SK-N-SH treated with all-trans-retinoic acid at 6 μM for 48 hours (cell line): ENCODE results near the gene NEIL3.

Source experiments
- ARNTL ChIP-seq: fragments of 450-650 bp; formaldehyde crosslinking; IDR thresholded peaks from 2 replicates; pipeline ENCODE4 v1.5.0; 2020; ENCODE audit warnings: low read depth, mild to moderate bottlenecking, moderate library complexity, borderline replicate concordance
- BACH2 ChIP-seq: fragments of 250-450 bp; sonication (Bioruptor Pico); IDR thresholded peaks from 2 replicates; pipeline ENCODE4 v1.9.0; 2021; ENCODE audit warnings: mild to moderate bottlenecking, borderline replicate concordance
- ESRRG ChIP-seq: fragments of 250-450 bp; sonication (Bioruptor Pico); IDR thresholded peaks from 2 replicates; pipeline ENCODE4 v1.6.1; 2021; ENCODE audit warnings: mild to moderate bottlenecking
- RARB ChIP-seq: fragments of 250-450 bp; sonication (Bioruptor Pico); IDR thresholded peaks from 2 replicates; pipeline ENCODE4 v1.8.0; 2021; ENCODE audit warnings: mild to moderate bottlenecking, moderate library complexity
- TCF4 ChIP-seq: fragments of 250-450 bp; sonication (Bioruptor Pico); IDR thresholded peaks from 2 replicates; pipeline ENCODE4 v1.8.0; 2021; ENCODE audit warnings: mild to moderate bottlenecking, moderate library complexity, borderline replicate concordance
- TOX ChIP-seq: fragments of 250-450 bp; sonication (Bioruptor Pico); IDR thresholded peaks from 2 replicates; pipeline ENCODE4 v1.8.0; 2021; ENCODE audit warnings: mild to moderate bottlenecking, moderate library complexity, borderline replicate concordance
- ZFP30 ChIP-seq: fragments of 450-650 bp; formaldehyde crosslinking; IDR thresholded peaks from 2 replicates; pipeline ENCODE4 v1.5.0; 2022; ENCODE audit warnings: mild to moderate bottlenecking, moderate library complexity
- ZNF70 ChIP-seq: fragments of 450-650 bp; formaldehyde crosslinking; IDR thresholded peaks from 2 replicates; pipeline ENCODE4 v1.5.0; 2020; ENCODE audit warnings: mild to moderate bottlenecking, moderate library complexity
- TF ChIP-seq, protein P1 (sequence below): fragments of 250-450 bp; sonication (Bioruptor Pico); IDR thresholded peaks from 2 replicates; pipeline ENCODE4 v1.8.0; 2020; ENCODE audit warnings: mild to moderate bottlenecking, moderate library complexity, borderline replicate concordance
- TF ChIP-seq, protein P2 (sequence below): fragments of 250-450 bp; sonication (Bioruptor Pico); IDR thresholded peaks from 2 replicates; pipeline ENCODE4 v1.5.1; 2020; ENCODE audit warnings: low read depth, mild to moderate bottlenecking, moderate library complexity
- TF ChIP-seq, protein P3 (sequence below): fragments of 250-450 bp; sonication (Bioruptor Pico); IDR thresholded peaks from 2 replicates; pipeline ENCODE4 v1.5.1; 2021; ENCODE audit warnings: mild to moderate bottlenecking, moderate library complexity
- TF ChIP-seq, protein P4 (sequence below): fragments of 250-450 bp; sonication (Bioruptor Pico); IDR thresholded peaks from 2 replicates; pipeline ENCODE4 v1.5.0; 2020; ENCODE audit warnings: mild to moderate bottlenecking, moderate library complexity

DNA sequence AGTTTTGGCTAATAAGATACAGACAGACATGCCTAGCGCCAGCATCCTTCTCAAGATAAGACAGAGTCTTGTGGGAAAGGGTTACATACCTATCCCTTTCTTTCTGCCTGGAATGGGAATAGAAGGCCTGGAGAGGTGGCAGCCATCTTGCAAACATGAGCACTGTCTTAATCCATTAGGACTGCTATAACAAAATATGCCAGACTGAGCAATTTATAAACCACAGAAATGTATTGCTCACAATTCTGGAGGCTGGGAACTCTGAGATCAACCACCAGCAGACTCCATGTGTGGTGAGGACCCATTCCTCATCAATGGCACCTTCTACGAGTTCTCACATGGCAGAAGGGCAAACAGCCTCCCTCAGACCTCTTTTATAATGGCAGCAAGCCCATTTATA lies 26.5 kb upstream of the NEIL3 start:
- TF ChIP-seq, protein P1, sequence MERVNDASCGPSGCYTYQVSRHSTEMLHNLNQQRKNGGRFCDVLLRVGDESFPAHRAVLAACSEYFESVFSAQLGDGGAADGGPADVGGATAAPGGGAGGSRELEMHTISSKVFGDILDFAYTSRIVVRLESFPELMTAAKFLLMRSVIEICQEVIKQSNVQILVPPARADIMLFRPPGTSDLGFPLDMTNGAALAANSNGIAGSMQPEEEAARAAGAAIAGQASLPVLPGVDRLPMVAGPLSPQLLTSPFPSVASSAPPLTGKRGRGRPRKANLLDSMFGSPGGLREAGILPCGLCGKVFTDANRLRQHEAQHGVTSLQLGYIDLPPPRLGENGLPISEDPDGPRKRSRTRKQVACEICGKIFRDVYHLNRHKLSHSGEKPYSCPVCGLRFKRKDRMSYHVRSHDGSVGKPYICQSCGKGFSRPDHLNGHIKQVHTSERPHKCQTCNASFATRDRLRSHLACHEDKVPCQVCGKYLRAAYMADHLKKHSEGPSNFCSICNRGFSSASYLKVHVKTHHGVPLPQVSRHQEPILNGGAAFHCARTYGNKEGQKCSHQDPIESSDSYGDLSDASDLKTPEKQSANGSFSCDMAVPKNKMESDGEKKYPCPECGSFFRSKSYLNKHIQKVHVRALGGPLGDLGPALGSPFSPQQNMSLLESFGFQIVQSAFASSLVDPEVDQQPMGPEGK (CRISPR knock-in tag) = no peak
- TF ChIP-seq ZFP30 (CRISPR knock-in tag) = no peak
- no peak for TF ChIP-seq ESRRG (CRISPR knock-in tag)
- TF ChIP-seq, protein P2, sequence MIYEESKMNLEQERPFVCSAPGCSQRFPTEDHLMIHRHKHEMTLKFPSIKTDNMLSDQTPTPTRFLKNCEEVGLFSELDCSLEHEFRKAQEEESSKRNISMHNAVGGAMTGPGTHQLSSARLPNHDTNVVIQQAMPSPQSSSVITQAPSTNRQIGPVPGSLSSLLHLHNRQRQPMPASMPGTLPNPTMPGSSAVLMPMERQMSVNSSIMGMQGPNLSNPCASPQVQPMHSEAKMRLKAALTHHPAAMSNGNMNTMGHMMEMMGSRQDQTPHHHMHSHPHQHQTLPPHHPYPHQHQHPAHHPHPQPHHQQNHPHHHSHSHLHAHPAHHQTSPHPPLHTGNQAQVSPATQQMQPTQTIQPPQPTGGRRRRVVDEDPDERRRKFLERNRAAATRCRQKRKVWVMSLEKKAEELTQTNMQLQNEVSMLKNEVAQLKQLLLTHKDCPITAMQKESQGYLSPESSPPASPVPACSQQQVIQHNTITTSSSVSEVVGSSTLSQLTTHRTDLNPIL = no peak
- no peak for TF ChIP-seq ARNTL
- no peak for TF ChIP-seq TCF4
- TF ChIP-seq, protein P3, sequence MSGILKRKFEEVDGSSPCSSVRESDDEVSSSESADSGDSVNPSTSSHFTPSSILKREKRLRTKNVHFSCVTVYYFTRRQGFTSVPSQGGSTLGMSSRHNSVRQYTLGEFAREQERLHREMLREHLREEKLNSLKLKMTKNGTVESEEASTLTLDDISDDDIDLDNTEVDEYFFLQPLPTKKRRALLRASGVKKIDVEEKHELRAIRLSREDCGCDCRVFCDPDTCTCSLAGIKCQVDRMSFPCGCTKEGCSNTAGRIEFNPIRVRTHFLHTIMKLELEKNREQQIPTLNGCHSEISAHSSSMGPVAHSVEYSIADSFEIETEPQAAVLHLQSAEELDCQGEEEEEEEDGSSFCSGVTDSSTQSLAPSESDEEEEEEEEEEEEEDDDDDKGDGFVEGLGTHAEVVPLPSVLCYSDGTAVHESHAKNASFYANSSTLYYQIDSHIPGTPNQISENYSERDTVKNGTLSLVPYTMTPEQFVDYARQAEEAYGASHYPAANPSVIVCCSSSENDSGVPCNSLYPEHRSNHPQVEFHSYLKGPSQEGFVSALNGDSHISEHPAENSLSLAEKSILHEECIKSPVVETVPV (CRISPR knock-in tag) = no peak
- TF ChIP-seq BACH2 (CRISPR knock-in tag) = no peak
- TF ChIP-seq, protein P4, sequence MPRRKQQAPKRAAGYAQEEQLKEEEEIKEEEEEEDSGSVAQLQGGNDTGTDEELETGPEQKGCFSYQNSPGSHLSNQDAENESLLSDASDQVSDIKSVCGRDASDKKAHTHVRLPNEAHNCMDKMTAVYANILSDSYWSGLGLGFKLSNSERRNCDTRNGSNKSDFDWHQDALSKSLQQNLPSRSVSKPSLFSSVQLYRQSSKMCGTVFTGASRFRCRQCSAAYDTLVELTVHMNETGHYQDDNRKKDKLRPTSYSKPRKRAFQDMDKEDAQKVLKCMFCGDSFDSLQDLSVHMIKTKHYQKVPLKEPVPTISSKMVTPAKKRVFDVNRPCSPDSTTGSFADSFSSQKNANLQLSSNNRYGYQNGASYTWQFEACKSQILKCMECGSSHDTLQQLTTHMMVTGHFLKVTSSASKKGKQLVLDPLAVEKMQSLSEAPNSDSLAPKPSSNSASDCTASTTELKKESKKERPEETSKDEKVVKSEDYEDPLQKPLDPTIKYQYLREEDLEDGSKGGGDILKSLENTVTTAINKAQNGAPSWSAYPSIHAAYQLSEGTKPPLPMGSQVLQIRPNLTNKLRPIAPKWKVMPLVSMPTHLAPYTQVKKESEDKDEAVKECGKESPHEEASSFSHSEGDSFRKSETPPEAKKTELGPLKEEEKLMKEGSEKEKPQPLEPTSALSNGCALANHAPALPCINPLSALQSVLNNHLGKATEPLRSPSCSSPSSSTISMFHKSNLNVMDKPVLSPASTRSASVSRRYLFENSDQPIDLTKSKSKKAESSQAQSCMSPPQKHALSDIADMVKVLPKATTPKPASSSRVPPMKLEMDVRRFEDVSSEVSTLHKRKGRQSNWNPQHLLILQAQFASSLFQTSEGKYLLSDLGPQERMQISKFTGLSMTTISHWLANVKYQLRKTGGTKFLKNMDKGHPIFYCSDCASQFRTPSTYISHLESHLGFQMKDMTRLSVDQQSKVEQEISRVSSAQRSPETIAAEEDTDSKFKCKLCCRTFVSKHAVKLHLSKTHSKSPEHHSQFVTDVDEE (CRISPR knock-in tag) = no peak
- no peak for TF ChIP-seq TOX (CRISPR knock-in tag)
- TF ChIP-seq RARB = no peak
- TF ChIP-seq ZNF70 = no peak
